HFFc6 (cell line): ENCODE measurements around the gene MYO1H. TPM values are rescaled to one million over a fixed set of nuclear protein-coding genes. Genes with fewer than 3 reads are reported as not detected.
A peak's percentile ranks its signal among the peaks of the same experiment; 100 is the strongest.
"Not testable (repeated sequence)": the region's sequence is repeated elsewhere in the genome, so short reads cannot be mapped to it uniquely, and the experiment has no call there.

Experiments
- DNase-seq: peaks from one replicate; pipeline ENCODE4 v3.0.0-alpha.2; 2018
- H3K27ac Mint-ChIP-seq: 2 replicates; pipeline ENCODE4 v1.8.0; 2020; ENCODE audit warnings: mild to moderate bottlenecking, mixed read lengths
- H3K27me3 Mint-ChIP-seq: 2 replicates; pipeline ENCODE4 v1.8.0; 2021; ENCODE audit warnings: mild to moderate bottlenecking, moderate library complexity, mixed read lengths; ENCODE audit not compliant: insufficient read depth
- H3K36me3 Mint-ChIP-seq: 2 replicates; pipeline ENCODE4 v1.8.0; 2021; ENCODE audit warnings: low read depth, mixed read lengths
- H3K4me1 Mint-ChIP-seq: 2 replicates; pipeline ENCODE4 v1.8.0; 2020; ENCODE audit warnings: low read depth, mixed read lengths
- H3K4me3 Mint-ChIP-seq: 2 replicates; pipeline ENCODE4 v1.8.0; 2020; ENCODE audit warnings: mild to moderate bottlenecking, moderate library complexity, mixed read lengths
- H3K9me3 Mint-ChIP-seq: 2 replicates; pipeline ENCODE4 v1.8.0; 2020; ENCODE audit warnings: mild to moderate bottlenecking, mixed read lengths
- total RNA-seq, 6 experiments: library from RNA; stranded (reverse); fragmentation: NEBNext Ultra II Directional; extraction: Animal tissue kit (Norgen Biotek cat#: 25700); gene quantifications; 2 replicates in 1 of 6; 3 replicates in 5 of 6; pipeline ENCODE4 v1.2.3, GENCODE V29; 2021
- TF ChIP-seq, protein P1 (sequence below): fragments of 200-600 bp; sonication (generic); IDR thresholded peaks from 2 replicates; pipeline ENCODE4 v1.5.0; 2021; ENCODE audit warnings: antibody characterized with exemption, mild to moderate bottlenecking

MYO1H gene
- total RNA-seq, 6 experiments from 2014 or later, result not detected

DNA sequence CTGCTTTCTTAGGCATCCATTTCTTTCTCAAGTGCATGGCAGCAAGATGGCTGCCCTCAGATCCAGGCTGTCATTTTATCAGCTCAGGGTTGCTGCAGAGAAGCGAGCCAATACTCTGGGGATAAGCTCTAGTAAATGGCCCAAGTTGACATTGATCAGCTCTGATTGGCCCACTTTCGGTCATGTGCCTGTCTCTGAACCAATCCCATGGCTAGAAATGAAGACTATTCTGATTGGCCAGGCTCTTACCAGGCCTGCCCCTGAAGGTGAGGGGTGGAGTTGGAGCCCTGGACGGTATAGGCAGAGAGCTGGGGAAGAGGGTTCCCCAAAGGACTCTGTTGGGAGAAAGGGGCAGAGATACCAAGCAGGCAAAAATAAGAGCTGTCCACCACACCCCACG lies 41.4 kb downstream of the MYO1H start:
- TF ChIP-seq, protein P1, sequence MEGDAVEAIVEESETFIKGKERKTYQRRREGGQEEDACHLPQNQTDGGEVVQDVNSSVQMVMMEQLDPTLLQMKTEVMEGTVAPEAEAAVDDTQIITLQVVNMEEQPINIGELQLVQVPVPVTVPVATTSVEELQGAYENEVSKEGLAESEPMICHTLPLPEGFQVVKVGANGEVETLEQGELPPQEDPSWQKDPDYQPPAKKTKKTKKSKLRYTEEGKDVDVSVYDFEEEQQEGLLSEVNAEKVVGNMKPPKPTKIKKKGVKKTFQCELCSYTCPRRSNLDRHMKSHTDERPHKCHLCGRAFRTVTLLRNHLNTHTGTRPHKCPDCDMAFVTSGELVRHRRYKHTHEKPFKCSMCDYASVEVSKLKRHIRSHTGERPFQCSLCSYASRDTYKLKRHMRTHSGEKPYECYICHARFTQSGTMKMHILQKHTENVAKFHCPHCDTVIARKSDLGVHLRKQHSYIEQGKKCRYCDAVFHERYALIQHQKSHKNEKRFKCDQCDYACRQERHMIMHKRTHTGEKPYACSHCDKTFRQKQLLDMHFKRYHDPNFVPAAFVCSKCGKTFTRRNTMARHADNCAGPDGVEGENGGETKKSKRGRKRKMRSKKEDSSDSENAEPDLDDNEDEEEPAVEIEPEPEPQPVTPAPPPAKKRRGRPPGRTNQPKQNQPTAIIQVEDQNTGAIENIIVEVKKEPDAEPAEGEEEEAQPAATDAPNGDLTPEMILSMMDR, result no peak
- Mint-ChIP-seq H3K4me1 (peaks cover 16% of the 10 kb centered on the region), H3K27me3 (peaks cover 5% of the 10 kb centered on the region), H3K9me3 (no peaks in the 10 kb centered on the region; the same call in 1 of the 2 replicates), H3K4me3 (no peak overlapping the region), H3K27ac (no peak overlapping the region), H3K36me3 (no peaks in the 10 kb centered on the region)
- DNase-seq, result no peak

- Mint-ChIP-seq H3K4me3 (no peak overlapping the region), H3K27ac (no peak overlapping the region), H3K4me1 (no peaks in the 10 kb centered on the region), H3K9me3 (no peaks in the 10 kb centered on the region; the same call in 1 of the 2 replicates), H3K27me3 (peaks cover 5% of the 10 kb centered on the region), H3K36me3 (no peaks in the 10 kb centered on the region)
- DNase-seq, result peak; percentile 42
- TF ChIP-seq, protein P1, result peak; percentile 91
Observed at GRCh38 chr12:109393437-109394345, 46.0 kb downstream of the MYO1H start.

DNA sequence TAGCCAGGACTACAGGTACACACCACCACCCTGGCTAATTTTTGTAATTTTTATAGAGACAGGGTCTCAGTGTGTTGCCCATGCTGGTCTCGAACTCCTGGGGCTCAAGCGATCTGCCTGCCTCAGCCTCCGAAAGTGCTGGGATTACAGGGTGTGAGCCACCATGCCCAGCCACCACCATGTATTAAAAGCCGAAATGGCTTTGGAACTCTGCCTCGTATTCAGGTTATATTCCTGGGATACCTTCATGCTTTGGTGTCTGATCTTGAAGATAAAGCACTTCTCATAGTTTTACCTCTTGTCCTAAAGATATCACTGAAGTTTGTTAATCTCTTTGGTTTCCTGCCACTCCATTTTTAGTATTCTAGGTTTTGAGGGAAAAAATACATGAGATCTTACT lies 47.2 kb downstream of the MYO1H start:
- Mint-ChIP-seq H3K36me3 (no peaks in the 10 kb centered on the region), H3K4me3 (no peak overlapping the region), H3K4me1 (no peaks in the 10 kb centered on the region), H3K27ac (no peak overlapping the region), H3K9me3 (no peaks in the 10 kb centered on the region), H3K27me3 (peaks cover 5% of the 10 kb centered on the region)
- DNase-seq, result no peak
- TF ChIP-seq, protein P1, result no peak

DNA sequence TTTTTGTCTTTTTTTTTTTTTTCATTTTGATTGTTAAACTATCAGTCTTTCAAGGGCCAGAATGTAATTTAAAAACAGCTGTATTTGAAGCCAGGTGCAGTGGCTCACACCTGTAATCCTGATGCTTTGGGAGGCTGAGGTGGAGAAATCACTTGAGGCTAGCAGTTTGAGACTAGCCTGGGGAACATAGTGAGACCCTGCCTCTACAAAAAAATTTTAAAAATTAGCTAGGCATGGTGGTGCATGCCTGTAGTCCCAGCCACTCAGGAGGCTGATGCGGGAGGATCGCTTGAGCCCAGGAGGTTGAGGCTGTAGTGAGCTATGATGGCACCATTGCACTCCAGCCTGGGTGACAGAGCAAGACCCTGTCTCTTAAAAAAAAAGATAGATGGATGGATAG lies 57.1 kb downstream of the MYO1H start:
- not testable (repeated sequence) for H3K4me1 Mint-ChIP-seq, DNase-seq, H3K9me3 Mint-ChIP-seq, H3K36me3 Mint-ChIP-seq, H3K27ac Mint-ChIP-seq, H3K4me3 Mint-ChIP-seq
- peaks cover 18% of the 10 kb centered on the region for H3K27me3 Mint-ChIP-seq

- H3K27me3 Mint-ChIP-seq, result peaks cover 15% of the 10 kb centered on the region
- H3K9me3 Mint-ChIP-seq, H3K4me1 Mint-ChIP-seq, H3K4me3 Mint-ChIP-seq, DNase-seq, H3K27ac Mint-ChIP-seq, H3K36me3 Mint-ChIP-seq: not testable (repeated sequence)
Observed at GRCh38 chr12:109406147-109406546, 58.4 kb downstream of the MYO1H start.

DNA sequence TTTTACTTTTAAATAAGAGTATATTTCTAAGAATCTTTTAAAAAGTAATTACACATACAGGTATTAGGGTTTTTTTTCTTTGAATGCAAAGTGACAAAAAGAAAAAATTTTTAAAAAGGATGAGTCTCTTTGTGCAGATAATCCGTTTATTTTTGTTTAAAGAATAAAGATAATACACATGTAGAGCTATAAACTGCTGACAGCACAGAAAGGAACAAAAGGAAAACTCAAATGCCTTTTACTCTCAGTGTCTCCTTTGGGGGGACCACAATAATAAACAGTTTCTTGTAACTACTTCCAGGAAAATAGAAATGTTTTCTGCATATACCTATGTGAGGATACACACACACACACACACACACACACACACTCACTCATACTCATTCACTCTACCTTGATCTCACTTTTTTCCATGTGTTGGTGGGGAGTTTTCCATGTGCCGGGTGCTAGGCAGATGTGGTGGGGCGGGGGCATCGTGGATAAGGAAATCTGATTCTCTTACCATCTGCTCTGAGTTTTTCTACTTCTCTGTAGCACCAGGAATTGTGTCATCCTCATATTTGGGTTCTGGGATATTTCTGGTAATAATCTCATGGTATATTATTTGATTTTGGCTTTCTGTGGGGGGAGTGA lies 71.3 kb downstream of the MYO1H start:
- TF ChIP-seq, protein P1, result no peak
- Mint-ChIP-seq H3K36me3 (no peaks in the 10 kb centered on the region), H3K9me3 (no peaks in the 10 kb centered on the region), H3K4me3 (no peak overlapping the region), H3K27me3 (peaks cover 15% of the 10 kb centered on the region), H3K27ac (no peak overlapping the region), H3K4me1 (no peaks in the 10 kb centered on the region)
- DNase-seq, result no peak
